HuH-7.5 (cell line): Measurements from ENCODE around the gene CLDN6.

ENCODE experiments used
- DNase-seq: peaks from one replicate; pipeline ENCODE4 v3.0.0; 2011; ENCODE audit warnings: low spot score

Gene CLDN6

DNA sequence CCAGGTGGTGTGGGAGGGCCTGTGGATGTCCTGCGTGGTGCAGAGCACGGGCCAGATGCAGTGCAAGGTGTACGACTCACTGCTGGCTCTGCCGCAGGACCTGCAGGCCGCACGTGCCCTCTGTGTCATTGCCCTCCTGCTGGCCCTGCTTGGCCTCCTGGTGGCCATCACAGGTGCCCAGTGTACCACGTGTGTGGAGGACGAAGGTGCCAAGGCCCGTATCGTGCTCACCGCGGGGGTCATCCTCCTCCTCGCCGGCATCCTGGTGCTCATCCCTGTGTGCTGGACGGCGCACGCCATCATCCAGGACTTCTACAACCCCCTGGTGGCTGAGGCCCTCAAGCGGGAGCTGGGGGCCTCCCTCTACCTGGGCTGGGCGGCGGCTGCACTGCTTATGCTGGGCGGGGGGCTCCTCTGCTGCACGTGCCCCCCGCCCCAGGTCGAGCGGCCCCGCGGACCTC is 4.5 kb downstream of the CLDN6 start:
- no peak for DNase-seq

DNA sequence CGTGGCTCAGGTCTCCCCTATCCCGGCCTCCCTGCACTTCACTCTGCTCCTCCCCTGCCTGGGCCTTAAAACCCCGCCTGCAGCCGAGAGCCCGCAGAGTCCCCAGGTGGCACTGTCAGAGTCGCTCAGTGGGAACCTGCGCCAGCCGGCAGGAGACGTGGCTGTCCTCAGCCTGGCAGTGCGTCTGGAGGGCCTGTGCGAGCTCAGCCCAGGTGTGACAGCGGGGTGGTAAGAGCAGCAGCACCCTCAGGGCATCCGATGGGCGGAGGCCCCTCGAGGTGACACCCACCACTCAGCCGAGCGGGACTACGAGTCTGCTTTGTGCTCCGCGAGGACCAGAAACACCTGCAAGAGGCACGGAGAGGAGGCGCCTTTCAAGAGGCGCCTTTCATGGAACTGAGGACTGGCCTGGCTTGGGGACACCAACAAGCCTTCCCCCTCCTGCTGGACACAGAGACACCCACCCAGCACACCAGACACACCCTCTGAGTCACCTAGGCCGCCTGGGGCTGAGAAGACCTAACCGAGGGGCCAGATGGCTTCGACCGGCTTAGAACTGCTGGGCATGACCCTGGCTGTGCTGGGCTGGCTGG is 5.1 kb downstream of the CLDN6 start, which contains the start of gene CLDN9:
Gene CLDN9, plus strand, starts transcription at position 96 of the 593 bp plus-strand sequence. Its CDS starts 440 bp downstream, at position 536.
- no peak for DNase-seq

DNA sequence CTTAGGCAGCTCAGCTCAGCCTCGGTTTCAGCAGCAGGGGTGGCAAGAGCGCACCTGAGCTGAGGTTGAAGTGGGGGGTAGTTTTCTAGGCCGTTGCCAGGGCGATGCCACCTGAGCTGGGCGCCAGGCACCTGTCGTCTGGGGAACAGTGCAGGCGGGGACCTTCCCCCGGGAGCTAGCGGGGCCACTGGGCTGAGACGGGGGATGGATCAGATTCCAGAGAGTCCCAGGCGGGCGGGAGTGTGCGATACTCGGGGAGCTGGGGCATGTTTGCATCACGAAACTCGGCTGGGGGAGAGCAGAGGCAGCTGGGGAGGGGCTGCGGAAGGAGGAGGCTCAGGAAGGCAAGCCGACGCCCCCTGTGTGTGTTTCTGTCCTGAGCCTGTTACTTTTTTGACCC is 5.7 kb downstream of the CLDN6 start:
- no peak for DNase-seq

DNA sequence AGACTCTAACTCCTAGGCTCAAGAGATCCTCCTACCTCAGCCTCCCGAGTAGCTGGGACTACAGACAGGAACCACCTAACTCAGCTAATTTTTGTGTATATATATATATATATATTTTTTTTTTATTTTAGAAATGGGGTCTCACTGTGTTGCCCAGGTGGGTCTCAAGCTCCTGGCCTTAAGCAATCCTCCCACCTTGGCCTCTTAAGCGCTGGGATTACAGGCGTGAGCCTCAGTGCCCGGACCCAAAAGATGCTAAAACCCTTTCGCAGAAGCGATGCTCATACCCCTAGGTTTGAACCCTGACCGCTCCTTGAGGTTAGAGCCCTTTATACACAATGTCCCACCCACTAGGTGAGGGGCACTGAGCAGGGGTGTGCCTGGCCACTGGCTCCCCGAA is 7.5 kb downstream of the CLDN6 start:
- no peak for DNase-seq

DNA sequence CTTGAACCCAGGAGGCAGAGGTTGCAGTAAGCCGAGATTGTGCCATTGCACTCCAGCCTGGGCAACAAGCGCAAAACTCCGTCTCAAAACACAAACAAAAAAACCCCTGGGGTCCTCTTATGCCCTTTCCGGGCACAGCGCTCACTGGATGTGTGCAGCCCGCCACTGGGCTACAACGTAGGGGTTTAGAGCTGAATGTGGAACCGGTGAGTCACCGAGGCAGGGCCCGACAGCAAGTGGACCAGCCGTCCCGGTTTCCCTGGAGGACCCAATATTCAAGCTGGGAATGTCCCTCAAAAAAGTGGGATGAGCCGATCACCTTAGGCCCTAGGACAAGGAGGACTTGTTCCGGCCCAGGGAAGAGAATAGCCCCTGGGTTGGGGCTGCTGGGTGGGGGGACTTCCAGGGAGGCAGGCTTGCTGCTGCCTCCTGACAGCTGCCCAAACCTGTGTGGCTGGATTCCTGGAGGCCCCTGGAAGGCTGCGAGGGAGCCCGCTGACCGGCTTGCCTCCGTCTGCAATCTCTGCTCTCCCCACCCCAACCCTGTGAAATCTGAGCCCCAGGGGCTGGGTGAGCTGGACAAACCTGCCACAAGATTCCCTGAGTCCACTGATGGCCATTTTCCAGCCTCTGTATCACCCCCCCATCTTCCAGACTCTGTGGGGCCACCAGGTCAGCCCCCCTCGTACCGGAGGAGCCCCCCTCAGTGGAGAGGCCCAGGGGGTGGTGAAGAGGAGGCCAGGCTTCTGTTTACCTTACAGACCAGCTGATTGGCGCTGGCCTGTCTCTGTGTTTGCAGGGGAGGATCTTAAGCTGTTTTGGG is 8.2 kb downstream of the CLDN6 start:
- DNase-seq, result peak; percentile 66

DNA sequence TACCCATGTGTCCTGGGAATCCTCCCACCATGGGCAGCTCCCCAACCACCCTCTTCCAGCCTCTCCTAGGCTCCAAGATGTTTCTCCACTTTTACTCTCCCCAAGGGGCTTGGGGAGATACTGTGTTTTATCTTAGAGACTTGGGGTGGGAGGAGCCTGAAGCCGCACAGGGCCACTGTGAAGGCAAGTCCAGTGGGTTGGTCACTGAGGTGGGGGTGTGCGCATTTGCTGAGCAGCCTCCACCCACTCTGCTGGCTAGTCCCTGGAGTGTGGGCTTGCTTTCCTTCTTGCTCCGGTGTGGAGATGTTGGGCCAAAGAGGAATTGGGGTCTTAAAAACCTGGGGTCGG is 9.3 kb downstream of the CLDN6 start:
- DNase-seq, result no peak

DNA sequence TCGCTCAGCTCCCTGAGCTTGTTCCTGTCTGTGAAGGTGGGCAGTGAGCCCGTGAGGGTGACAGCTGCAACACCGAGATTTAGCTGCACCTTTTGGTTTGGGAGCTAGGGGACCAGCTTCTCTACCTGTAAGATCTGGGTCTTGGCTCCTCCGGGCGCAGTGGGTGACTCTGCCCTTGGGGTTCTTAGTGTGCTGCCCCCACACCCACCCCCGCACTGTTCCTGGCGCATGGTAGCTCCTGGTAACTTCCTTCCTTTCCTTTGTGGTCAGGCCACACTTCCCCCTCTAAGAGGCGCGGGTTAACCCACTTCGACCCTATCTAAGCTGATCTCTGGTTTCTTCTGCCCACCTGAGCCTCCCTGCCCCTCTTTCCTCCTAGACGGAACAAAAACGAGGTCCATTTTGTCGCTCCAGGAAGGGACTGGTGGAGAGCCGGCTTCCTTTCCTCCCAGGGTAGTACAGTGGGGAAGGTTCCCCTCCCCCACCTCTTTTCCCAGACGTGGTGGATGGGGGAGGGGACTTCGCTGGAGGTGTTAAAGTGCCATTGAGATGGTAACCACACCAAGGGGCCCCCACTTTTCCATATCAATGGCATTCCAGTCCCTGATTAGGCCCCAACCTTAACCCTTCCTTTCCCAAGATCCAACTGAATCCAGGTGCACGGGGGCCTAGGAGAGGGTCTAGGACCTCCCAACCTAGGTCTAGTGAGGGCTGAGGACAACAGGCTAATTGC is 9.9 kb downstream of the CLDN6 start:
- DNase-seq, result no peak

DNA sequence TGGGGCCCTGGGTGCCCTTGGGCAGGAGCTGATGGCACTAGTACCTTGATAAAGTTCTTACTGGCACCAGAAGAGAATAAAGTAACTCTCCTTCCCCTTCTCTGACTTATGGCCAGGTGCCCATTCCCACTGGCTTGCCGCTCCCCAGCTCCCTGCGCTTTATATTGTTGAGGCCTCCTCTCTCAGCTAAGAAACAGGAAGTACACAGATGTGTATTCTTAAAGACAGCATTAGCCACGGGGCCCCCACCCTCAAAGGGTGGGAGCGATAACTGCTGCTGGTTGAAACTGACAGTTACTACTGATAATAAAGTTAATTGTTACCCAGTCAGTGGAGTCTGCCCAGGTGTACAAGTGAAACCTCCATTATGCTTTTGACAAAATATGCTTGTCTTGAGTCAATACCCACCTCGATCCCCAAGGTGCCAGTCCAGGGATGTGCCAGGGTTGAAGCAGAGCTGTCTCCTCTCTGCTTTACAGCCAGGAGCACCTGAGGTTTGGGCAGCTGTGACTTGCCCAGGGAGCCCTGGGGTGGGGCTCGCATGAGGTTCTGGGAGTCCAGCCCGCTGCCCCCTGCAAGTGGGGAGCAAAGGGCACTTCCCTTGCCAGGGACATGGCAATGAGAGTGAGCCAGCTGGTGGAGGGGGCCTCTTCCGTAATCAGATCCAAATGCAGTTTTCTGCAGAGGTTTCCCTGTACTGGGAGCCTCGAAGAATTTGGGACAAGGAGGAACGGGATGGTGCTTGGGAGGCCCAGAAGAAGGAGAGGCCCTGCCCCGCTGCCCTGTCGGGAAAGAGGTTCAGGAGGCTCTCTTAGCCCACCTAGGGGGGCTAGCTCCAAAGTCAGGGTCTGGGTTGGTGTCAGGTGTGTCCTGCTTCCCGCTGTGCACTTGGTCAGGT is 10.7 kb downstream of the CLDN6 start:
- DNase-seq, result no peak

DNA sequence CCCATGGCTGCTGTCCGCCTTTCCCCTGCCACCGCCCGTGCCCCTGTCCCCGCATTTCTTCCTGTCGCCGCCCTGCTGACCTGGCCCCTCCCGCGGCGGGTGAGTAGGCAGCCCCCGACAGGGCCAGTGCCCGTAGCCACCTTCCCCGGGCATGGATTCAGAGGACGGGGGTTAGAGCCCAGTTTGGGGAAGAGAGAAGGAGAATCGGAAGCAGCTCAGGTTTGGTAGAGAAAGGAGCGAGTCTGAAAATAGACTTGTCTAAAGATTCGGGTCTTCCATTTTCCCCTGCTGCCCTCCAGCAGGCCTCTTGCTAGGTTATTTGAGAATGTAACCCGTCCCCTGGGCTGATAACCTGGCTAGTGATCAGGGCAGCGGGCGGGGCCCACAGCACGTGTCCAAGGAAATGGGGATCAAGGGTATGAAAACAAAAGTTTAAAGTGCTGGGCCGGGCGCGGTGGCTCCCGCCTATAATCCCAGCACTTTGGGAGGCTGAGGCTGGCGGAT is 13.2 kb downstream of the CLDN6 start:
- peak; percentile 43 for DNase-seq

DNA sequence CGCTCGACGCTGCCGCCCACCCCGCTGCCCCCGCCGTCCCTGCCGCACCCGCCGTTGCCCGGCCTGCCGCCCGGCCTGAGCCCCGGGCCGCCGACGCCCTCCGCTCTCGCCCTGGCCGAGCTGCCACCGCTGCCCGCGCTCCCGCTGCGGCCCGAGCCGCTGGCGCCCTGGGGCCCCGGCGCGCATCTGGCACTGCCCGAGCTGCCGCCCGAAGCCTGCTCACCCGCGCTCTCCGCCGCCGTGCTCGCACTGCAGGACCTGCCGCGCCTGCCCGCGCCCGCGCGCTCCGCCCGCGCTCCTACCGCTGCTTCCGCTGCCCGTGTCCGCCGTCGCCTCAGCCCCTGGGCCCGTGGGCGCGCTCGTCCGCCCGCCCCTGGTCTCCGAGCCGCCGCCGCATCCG is 13.7 kb downstream of the CLDN6 start:
- no peak for DNase-seq

DNA sequence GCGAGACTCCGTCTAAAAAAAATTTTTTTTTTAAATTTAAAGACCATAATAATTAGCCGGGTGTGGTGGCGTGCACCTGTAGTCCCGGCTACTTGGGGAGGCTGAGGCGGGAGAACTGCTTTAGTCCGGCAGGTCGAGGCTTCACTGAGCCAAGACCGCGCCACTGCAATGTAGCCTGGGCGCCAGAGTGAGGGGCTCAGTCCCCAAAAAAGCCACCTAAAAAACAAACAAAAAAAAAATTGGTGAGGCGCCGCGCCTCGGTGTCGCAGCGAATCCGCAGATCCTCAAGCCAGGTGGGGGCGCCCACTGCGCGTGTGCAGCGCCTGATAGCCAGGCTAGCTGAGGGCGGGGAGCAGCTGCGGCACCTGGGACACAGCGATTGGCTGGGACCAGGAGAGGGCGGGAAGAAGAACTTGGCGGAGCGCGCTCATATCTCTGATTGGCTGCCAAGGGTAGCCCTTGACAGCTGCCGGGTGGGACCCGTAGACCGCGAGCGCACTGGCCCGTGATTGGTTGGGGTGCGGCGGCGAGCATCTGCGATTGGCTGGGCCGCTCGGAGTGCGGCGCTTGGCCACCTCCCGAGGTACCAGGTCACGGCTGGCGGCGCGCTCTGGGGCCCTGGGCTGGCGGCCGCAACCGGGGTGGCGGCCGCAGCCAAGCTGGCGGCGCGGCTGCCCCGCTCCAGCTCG is 14.3 kb downstream of the CLDN6 start:
- peak; percentile 97 for DNase-seq

DNA sequence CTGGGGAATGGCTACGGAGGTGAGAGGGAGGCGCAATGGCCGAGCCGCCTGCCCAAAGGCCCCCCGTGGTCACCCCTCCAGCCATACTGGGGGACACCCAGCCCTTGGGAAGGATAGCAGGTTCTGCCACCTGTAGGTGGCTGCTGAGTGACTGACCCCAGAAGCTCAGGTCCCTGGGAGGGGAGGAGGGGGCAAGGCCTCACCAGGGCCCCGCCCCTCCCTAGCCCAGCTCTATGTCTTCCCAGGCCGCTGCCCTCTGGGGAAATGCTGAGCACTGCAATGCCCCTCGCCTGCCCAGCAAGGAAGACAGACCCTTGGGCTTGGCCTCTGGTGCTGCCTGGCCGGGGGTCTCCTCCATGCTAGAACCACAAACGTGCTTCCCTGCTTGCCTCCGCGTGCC is 16.7 kb downstream of the CLDN6 start:
- DNase-seq, result no peak

DNA sequence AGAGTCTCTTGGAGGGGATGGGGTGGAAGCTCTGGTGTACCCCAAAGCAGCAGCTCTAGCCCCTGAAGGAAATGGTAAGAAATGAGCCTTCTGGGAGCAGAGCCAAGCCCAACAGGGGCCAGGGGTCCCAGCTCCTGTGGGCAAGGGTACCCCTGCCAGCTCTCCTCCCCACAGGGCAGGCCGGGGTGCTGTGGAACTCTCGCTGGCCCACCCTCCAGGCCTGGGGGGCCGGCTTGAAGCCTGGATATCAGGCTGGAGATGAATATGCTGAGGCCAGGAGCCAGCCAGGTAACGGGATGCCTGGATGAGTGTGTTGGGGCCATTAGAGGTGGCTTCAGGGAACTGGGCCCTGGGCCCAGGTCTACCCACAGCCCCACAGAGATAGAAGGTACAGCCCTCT is 17.4 kb downstream of the CLDN6 start:
- DNase-seq, result no peak

DNA sequence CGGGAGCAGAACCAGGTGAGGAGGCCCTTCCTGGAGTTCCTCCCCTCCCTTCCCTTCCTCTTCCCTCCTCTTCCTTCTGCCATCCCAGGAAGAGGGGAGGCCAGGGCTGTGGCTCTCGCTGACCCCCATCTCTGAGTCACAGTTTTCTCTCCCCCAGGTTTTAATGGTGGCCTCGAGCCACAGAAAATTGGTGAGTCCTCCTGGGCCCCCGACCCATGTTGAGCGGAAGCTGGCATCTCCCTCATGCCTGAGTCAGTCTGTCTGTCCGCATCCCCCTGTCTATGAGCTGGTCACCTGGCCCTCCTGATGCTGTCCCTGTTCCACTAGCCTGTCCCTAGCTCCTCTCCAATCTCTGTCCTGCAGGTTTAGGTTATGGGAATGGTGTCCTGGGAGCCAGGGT is 18.1 kb downstream of the CLDN6 start:
- DNase-seq, result no peak

DNA sequence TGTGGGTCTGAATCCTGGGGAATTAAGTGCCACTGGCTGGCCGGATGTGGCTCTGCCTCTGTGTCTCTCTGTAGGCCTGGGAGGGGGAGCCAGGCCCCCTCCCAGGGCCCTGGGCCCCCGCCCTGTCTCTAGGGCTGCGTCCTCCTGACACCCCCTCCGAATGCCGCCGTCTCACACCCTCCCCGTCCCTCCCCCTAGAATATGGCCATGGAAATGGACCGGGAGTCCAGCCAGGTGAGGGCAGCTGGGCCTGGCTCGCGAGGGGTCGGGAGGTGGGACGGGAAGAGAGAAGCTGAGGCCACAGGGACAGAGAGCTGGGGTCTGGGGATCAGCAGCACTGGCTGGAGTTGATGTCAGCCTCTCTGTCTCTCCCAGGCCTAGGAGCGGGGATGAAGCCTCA is 21.7 kb downstream of the CLDN6 start:
- DNase-seq, result no peak

DNA sequence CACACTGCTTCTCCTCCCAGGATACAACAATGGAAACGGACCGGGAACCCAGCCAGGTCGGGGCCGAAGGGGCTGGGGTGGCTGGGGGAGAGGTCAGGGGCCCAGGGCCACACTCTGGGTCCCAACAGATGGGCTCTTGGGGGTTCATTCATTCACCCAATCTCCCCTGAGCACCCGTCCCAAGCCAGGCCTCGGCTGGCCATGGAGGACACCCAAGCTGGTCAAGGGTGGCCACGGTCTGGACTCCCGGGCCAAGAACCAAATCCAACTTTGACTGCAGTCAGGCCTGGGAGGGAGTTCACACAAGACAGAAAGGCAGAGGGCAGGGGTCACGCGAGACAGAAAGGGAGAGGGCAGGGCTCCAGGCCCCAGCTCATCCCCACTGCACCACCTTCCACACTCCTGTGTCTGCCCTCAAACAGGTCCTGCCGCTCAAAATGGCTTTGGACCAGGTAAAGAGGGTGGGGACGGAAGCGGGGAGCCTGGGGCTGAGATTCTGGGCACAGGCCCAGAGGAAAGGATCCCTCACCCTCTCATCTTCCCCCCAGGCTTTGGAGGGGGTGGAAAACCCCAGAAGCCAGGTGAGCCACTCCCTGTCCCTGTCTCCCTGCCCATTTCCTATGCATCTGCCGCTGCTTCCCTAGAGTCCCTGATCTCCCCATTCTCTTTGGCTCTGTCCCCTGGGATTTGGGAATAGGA is 25.5 kb downstream of the CLDN6 start:
- DNase-seq, result no peak

DNA sequence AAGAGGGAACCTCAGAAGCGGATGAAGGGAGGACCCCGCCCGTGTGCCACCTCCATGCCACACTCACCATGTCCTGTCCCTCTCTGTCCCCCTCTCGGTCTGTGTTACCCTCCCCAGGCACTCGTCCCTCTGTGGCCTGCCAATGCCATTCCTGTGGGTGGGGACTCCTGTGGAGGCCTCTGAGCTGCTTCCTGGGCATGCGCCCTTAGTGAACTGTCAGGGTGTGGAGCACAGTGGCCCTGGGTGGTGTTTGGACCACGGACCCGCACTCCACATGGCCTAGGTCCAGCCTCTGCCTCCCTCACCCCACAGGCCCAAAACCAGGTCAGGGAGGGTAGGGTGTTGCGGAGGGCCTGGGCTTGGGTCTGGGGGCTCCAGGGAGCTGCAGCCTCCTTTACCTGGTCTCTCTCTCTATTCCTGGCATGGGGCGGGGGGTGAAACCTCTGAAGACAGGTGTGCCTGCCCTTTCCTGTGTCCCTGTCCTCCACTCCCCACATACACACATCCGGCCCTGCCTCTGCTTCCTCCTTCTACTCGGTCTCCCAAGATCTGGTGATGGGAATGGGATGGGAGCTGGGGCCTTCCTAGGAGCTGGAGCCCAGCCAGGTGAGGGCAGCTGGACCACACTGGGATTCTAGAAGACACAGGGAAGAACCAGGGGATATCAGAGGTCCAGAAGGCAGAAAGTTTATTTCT is 26.3 kb downstream of the CLDN6 start:
- DNase-seq, result no peak

DNA sequence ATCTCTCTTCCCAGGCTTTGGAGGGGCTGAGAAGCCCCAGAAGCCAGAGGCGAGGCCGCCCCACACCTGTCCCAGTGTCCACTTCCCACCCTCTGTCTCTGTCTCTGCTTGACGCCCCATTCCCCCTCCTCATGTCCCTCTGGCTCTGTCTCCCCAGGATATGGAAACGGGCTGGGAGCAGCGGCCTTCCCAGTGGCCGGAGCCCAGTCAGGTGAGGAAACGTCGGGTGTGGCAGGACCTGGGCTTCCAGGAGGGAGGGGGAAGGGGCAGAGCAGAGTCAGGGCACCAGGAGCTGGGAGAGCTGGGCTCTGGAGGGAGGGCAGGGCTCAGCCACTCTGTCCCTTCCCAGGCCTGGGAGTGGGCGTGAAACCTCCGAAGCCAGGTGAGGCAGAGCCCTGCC is 27.1 kb downstream of the CLDN6 start:
- no peak for DNase-seq

DNA sequence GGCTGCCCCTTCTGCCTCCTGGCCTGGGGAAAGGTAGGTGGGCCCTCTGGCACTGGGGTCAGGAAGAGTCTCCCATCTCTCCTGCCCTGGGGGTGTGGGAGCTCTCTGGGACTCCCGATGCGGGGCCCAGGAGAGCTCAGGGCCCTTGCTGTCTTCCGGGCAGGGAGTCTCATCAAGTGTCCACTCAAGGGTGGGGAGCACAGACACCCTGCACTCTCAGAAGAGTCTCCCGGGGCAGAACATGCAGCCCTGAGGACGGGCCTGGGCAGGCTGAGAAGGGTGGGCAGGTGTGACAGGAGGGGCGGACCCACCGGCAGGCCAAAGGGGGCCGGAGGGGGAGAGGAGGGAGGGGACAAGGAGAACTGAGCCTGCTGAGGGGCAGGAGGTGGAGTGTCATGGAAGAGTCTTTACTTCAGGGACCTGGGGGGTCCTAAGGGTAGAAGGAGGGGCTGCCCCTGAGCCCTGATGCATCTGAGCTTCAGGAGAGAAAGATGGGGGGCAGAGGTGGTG is 29.3 kb downstream of the CLDN6 start:
- DNase-seq, result no peak

DNA sequence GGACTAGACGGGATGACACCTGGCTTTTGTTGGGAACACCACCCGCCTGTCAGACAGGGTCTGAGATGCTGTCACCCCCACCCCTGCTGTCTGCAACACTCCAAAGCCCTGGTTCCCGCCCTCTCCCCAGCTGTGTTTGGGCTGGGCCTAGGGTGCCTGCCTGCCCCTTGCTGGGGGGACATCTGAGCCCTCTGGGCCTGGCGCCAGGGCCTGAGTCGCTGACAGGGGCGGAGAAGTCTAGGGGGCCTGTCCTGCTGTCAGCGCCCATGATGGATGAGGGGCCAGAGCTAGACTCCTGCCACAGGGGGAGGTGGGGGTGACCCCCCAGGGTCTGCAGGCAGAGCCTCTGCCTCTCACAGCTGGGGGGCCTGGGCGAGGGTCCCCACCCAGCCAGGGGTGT is 30.1 kb downstream of the CLDN6 start:
- no peak for DNase-seq
